ENCODE data around the gene UCP3.

Gene UCP3

GRCh38 chr11:73978576-73979086 lies 30.3 kb downstream of the UCP3 start:
- DNase-seq (ENCODE audit: low read depth in 2 of 2), result no peak

- DNase-seq (ENCODE audit: low read depth in 2 of 2), result no peak
Measured at GRCh38 chr11:73977856-73978519, 30.9 kb downstream of the UCP3 start.

GRCh38 chr11:73976451-73977151 lies 32.3 kb downstream of the UCP3 start:
- DNase-seq (ENCODE audit: low read depth in 2 of 2), result no peak

- DNase-seq (ENCODE audit: low read depth in 2 of 2), result no peak
Measured at GRCh38 chr11:73975479-73975757, 33.5 kb downstream of the UCP3 start.

- DNase-seq (ENCODE audit: low read depth in 2 of 2), result no peak
Measured at GRCh38 chr11:73974604-73975478, 34.0 kb downstream of the UCP3 start.

- no peak for DNase-seq (ENCODE audit: low read depth in 2 of 2)
Measured at GRCh38 chr11:73972620-73973449, 36.0 kb downstream of the UCP3 start.

- no peak for DNase-seq (ENCODE audit: low read depth in 2 of 2)
Measured at GRCh38 chr11:73972187-73972586, 36.7 kb downstream of the UCP3 start.

GRCh38 chr11:73971175-73971719 lies 37.6 kb downstream of the UCP3 start:
- no peak for DNase-seq (ENCODE audit: low read depth in 2 of 2)

GRCh38 chr11:73969991-73970800 lies 38.7 kb downstream of the UCP3 start:
- no peak for DNase-seq (ENCODE audit: low read depth in 2 of 2)

GRCh38 chr11:73969091-73969490 lies 39.8 kb downstream of the UCP3 start:
- no peak for DNase-seq (ENCODE audit: low read depth in 2 of 2)

GRCh38 chr11:73968356-73968966 lies 40.4 kb downstream of the UCP3 start:
- DNase-seq (ENCODE audit: low read depth in 2 of 2), result no peak

- no peak for DNase-seq (ENCODE audit: low read depth in 2 of 2)
Measured at GRCh38 chr11:73965764-73966121, 43.1 kb downstream of the UCP3 start.

GRCh38 chr11:73965076-73965763 lies 43.7 kb downstream of the UCP3 start:
- no peak for DNase-seq (ENCODE audit: low read depth in 2 of 2)

- no peak for DNase-seq (ENCODE audit: low read depth in 2 of 2)
Measured at GRCh38 chr11:73963861-73964260, 45.0 kb downstream of the UCP3 start.

- DNase-seq (ENCODE audit: low read depth in 2 of 2), result no peak
Measured at GRCh38 chr11:73962101-73962705, 46.7 kb downstream of the UCP3 start.

- no peak for DNase-seq (ENCODE audit: low read depth in 2 of 2)
Measured at GRCh38 chr11:73961321-73961720, 47.6 kb downstream of the UCP3 start.

- no peak for DNase-seq (ENCODE audit: low read depth in 2 of 2)
Measured at GRCh38 chr11:73958521-73959141, 50.3 kb downstream of the UCP3 start.

- no peak for DNase-seq (ENCODE audit: low read depth in 2 of 2)
Measured at GRCh38 chr11:73957654-73958361, 51.1 kb downstream of the UCP3 start.

All from stimulated activated CD4-positive, alpha-beta T cell treated with anti-CD3 and anti-CD28 coated beads, Interleukin-1b, Interleukin-23, amount 100 ng/mL, for 1 hour (primary cell).